Cardiac atrium fibroblast (primary cell): Measurements from ENCODE around the gene HSPE1. TPM values are rescaled to one million over a fixed set of nuclear protein-coding genes. Genes with fewer than 3 reads are reported as not detected.

Source experiments
- total RNA-seq: library from RNA; depleted of rRNA; stranded (reverse); fragments of >200 nt; gene quantifications from 2 replicates; pipeline ENCODE4 v1.2.3, GENCODE V29; 2015

The HSPE1 gene
- total RNA-seq = 48.7 and 102 TPM in 2 replicates

DNA sequence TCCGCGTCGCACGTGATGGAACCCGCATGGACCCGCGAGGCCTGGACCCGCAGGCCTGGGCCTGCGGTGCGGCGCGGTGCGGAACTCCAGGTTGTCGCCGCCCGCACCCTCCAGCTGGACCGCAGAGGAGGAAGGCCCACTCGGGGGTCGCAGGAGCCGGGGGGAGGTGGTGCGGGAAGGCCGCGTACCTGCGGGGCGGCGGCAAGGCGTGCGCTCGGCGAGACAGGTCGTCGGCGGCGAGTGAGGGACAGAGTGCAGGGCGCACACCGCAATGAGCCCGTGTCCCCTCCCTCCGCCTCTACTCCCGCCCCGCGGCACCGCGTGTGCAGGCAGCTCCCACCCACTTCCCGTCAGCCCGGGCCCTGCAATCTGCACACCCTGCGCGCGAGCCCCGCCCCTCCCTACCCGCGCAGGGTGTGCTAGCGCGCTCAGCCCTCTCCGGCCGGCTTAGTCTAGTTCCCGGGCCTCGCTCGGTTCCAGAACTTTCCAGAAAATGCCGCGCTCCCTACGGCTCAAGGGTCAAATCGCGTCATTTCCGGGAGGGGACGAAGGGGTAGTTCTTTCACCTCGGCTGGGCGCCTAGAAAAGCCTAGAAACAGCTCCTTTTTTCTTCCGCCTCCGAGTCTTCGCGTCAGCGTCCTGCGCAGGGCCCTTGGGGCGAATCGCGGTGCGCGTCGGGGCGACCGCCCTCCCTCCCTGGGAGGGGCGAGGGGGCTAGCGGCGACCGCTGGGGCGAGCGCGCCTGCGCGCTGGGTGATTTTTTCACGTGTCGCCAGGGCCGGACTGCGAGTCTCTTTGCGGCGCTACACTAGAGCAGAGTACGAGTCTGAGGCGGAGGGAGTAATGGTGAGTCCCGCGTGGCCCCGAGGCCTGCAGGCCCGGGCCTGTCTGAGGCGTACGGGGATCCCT, at the start of gene HSPE1, which contains the start of gene HSPD1:
HSPE1 (plus strand) TSS at position 786 of the 909 bp plus-strand sequence; CDS start at position 844, 58 bp downstream.
HSPD1 (minus strand) TSS at position 247 of the 909 bp plus-strand sequence. CDS start 992 bp downstream, outside the sequence.

DNA sequence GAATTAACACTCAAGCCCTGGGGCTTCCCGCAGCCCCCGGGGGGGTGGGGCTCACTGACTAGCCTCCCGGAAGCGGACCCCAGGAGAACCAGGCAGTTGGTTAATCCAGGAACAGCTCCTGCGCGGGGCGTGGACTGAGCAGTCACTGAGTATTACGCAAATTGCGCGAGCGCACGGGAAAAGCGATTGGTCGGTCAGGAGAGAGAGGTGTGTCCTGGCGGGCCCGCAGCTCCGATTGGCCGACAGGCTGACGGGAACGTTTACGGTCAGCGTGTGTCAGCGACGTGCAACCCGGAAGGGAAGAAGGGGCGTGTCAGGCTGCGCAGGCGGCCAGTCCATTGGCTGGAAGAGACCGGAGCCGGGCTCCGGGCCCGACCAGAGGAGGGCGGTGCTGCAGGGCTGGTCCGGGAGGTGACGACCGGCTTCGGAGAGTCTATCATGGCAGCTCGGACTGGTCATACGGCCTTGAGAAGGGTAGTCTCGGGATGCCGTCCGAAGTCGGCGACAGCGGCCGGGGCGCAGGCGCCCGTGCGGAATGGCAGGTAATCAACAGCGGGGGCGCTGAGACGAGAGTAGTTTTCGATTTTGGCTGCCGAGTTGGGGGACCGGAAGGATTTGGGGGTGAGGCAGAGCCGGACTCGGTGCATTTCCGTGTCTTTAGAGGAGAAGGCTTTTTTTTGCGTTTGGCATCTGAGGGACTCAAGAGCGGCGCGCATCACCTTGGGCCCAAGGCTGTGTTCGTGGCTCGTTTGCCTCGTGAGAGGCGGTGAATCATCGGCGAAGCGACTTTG, 46.9 kb upstream of the HSPE1 start, which contains the start of gene COQ10B:
COQ10B (plus strand) TSS at position 430 of the 791 bp plus-strand sequence; CDS start at position 439, 9 bp downstream.

DNA sequence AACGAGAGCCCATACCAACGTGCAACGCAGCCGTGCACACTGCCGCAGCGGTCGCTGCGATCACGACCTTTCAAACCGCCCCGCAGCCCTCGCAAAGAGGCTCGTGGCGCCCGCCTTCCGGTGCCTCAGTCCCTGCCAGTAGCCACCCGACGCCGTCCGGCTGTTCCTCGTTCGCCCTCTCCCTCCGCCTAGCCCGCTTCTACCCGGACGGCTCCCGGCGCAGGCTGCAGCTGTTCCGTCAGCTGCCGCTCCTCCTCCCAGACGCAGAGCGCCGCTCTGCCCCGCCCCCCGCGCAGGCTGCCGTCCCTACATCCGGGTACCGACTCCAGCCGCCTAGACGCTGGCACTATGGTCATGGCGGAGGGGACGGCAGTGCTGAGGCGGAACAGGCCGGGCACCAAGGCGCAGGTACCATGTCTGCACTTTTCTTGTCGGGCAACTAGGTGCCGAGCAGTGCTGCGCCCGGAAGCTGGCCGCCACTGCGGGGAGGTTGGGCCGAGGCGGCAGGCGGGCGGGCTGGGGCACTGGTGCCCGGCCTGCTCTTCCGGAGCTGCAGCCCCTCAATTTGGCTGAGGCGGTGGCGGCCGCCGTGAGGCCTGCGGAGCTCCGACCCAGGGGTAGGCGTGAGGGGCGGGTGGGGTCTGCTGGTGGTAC, 15.7 kb downstream of the HSPE1 start, which contains the start of gene MOB4:
MOB4 (plus strand) TSS at position 328 of the 654 bp plus-strand sequence; CDS start at position 349, 21 bp downstream.

Other genes starting within 250 kb of the HSPE1 start
- gene ANKRD44, start 189.6 kb upstream of the HSPE1 start, total RNA-seq = 5.2 and 7.6 TPM in 2 replicates
- 143 and 159 TPM in 2 replicates for gene SF3B1, start 65.4 kb upstream of the HSPE1 start, total RNA-seq
- gene COQ10B, start 46.8 kb upstream of the HSPE1 start, total RNA-seq = 29.6 and 42.1 TPM in 2 replicates
- gene HSPD1, start 539 bp upstream of the HSPE1 start, total RNA-seq = 132 and 142 TPM in 2 replicates
- 26.1 and 31.1 TPM in 2 replicates for gene MOB4, start 15.7 kb downstream of the HSPE1 start, total RNA-seq
- 0.72 and 5.0 TPM in 2 replicates for gene RFTN2, start 175.2 kb downstream of the HSPE1 start, total RNA-seq
- 2.5 and 4.5 TPM in 2 replicates for gene MARS2, start 205.0 kb downstream of the HSPE1 start, total RNA-seq